CD4-positive, alpha-beta T cell treated with Interleukin-6 for 4 hours (primary cell): Measurements from ENCODE around the gene PARD6G.
A peak's percentile ranks its signal among the peaks of the same experiment; 100 is the strongest.
"Not testable (repeated sequence)": the region's sequence is repeated elsewhere in the genome, so short reads cannot be mapped to it uniquely, and the experiment has no call there.

Source experiments
- DNase-seq: peaks from one replicate; pipeline ENCODE4 v3.0.0-alpha.2; 2020; ENCODE audit warnings: mixed read lengths

The PARD6G gene

GRCh38 chr18:80168346-80168745 lies 79.0 kb downstream of the PARD6G start:
- DNase-seq: no peak

DNA sequence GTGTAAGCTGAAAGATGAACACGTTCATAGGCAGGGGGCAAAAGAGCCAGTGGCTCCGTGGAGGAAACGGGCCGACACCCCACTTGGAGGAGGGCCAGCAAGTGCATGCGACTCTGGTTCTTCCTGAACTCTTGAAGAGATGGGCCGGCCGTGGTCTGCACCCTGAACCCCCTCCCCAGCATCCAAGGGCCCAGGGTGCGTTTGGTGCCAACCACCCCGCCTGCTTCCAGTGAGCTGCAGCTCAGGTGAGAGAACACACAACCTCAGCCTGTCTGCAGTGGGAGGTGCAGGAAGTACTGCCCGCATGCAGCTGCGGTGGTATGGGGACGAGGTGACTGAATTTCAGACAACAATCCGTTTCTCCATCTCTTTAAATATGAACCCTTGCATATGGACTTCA lies 79.4 kb downstream of the PARD6G start:
- DNase-seq: no peak

DNA sequence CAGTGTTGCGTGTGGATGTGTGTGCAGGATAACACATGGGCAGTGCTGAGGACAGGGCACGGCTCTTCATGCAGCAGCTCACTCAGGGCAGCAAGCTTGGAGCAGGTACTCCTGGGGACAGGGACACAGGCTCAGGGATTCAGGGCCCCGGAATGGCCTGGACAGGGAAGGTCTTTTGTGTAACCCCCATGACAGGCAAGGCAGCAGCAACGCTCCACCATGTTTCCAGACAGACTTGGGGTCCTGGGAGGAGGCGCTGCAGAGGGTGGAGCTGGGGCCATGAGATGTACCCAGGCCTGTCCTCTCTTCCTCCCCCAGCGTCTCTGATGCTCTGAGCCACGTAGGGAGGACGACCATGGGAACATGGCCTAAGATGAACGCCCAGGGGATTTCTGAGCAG lies 80.0 kb downstream of the PARD6G start:
- DNase-seq: no peak

DNA sequence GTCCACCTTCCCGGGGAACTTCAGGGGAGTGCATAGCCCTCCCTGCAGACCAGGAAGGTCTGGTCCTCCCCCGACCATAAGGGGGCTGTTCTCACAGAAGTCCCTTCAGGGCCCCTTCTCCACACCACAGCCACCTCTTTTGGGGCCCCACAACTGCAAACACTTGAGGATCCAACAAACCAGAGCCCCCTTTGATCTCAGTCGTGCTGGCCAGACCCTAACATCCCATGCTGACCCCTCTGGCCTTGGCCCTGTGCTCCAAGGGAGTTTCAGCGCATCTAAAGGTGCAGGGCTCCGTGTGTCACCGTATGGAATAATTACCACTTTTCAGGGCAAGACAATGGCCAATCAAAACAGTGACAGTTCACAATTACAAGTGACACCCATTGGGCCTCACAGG lies 80.6 kb downstream of the PARD6G start:
- no peak for DNase-seq

GRCh38 chr18:80166240-80166639 lies 81.1 kb downstream of the PARD6G start:
- no peak for DNase-seq

- not testable (repeated sequence) for DNase-seq
Measured at GRCh38 chr18:80164727-80165355, 82.5 kb downstream of the PARD6G start.

- DNase-seq: no peak
Measured at GRCh38 chr18:80163183-80163582, 84.1 kb downstream of the PARD6G start.

GRCh38 chr18:80161781-80162417 lies 85.4 kb downstream of the PARD6G start:
- DNase-seq: no peak

DNA sequence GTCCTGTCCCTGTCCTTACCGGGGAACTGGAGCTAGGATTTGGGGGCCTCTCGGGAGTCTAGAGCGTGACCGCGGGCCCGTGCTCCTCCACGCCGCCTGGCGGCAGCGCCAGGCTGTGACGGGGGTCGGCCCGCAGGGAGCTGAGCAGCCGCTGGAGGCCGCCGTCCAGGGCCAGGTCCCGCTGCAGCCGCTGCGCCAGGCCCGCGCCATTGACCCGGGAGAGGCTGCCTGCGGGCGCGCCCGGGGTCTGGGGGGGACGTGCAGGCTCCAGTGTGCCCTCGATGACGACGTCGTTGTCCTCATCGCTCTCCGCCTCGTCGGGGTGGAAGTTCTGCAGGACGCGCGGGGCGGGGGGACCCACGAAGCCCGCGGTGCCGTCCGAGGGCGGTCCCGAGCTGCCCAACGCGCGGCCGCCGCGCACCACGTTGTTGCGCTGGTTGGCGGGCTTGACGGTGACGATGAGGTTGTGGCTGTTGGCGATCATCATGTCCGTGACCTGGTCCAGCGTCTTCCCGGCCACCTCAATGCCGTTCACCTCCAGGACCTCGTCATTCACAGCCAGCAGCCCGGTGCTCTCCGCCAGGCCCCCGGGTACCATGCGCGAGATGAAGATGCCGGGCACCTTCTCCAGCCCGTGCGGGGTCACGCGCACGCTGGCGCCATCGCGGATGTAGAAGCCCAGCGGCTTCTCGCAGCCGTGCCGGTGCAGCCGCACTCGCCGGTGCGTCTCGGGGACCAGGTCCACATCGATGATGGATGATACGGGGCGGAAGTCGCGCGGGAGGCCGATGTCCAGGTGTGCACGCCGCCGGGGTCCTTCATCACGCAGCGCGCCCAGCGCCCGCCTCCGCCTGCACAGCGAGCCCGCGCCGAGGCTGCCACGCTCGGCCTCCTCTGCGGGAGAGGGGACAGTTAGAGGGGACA lies 87.3 kb downstream of the PARD6G start:
- DNase-seq: peak; percentile 34

DNA sequence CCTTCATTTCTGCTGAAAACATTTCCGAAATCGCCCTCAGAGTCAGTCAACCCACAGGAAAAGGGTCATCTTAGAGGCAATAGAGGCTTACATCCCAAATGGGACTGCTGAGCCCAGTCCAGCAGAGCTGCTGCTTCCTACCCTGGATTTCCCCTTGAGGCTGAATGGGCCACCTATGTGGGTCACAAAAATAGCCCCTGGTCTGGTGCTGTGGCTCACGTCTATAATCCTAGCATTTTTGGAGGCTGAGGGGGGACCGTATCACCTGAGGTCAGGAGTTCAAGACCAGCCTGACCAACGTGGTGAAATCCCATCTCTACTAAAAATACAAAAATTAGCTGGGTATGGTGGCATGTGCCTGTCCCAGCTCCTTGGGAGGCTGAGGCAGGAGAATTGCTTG lies 88.9 kb downstream of the PARD6G start:
- no peak for DNase-seq

DNA sequence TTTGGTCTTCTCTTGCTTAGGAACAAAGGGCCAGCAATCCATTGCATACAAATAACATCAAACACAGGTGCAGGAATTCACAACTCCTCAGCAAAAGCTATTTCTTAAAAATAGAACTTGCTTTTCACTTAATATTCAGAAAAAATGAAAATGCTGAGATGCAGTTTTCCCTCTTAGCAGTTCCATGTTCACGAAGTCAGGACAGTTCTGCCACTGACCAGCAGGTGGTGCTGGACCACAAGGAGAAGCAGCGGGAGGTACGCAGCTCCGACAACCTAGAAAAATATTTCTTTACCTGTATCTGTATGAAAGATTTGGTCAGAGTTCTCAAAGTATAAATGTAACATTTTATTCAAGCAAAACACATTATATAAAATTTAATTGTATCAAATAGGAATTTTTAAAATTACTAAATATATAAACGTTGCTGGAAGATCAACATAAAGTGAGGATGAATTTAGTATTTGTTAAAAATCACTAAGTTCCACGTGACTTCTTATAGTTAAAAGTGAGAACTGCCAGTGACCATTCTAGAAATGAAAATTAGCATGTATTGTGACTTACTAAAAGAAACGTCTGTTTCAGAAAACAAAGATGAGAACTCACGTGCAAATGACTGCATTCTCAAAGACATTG lies 89.5 kb downstream of the PARD6G start:
- peak; percentile 71 for DNase-seq

GRCh38 chr18:80154293-80154692 lies 93.0 kb downstream of the PARD6G start:
- DNase-seq: peak; percentile 29

GRCh38 chr18:80149667-80150066 lies 97.6 kb downstream of the PARD6G start:
- DNase-seq: no peak

- no peak for DNase-seq
Measured at GRCh38 chr18:80148326-80149199, 98.8 kb downstream of the PARD6G start.

- peak; percentile 72 for DNase-seq
Measured at GRCh38 chr18:80147418-80148325, 99.6 kb downstream of the PARD6G start.

DNA sequence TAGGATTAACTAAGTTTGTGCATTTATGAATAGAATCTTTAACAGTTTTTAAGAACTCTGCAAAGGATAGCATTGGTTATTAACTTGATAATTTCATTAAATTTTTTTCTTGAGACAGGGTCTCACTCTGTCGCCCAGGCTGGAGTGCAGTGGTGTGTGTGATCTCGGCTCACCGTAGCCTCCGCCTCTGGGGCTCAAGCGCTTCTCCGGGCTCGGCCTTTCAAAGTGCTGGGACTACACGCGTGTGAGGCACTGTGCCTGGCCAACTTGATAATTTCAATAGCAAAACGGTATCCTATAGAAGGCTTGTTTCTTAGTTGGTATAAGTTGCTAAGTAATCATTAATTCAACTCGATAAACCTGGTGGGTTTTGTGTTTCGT lies 100.3 kb downstream of the PARD6G start:
- DNase-seq: no peak

- DNase-seq: no peak
Measured at GRCh38 chr18:80145196-80145804, 102.0 kb downstream of the PARD6G start.

GRCh38 chr18:80143881-80144280 lies 103.4 kb downstream of the PARD6G start:
- DNase-seq: no peak

- DNase-seq: no peak
Measured at GRCh38 chr18:80140455-80140985, 106.8 kb downstream of the PARD6G start.

- no peak for DNase-seq
Measured at GRCh38 chr18:80137976-80138375, 109.3 kb downstream of the PARD6G start.
